ENCODE data around the gene SF3B4.
"Not testable (repeated sequence)": the region's sequence is repeated elsewhere in the genome, so short reads cannot be mapped to it uniquely, and the experiment has no call there.

The SF3B4 gene

GRCh38 chr1:149927563-149928400 is at the start of gene SF3B4:
Gene SF3B4, minus strand, starts transcription at chr1:149927803. Its CDS starts 44 bp downstream, at chr1:149927759.
- DNase-seq (ENCODE audit: low read depth): peak; percentile 95

GRCh38 chr1:149977345-149977744 is 49.7 kb upstream of the SF3B4 start:
- DNase-seq (ENCODE audit: low read depth): no peak

GRCh38 chr1:149972547-149972946 is 44.9 kb upstream of the SF3B4 start:
- no peak for DNase-seq (ENCODE audit: low read depth)

- no peak for DNase-seq (ENCODE audit: low read depth)
Observed at GRCh38 chr1:149967646-149968045, 40.0 kb upstream of the SF3B4 start.

GRCh38 chr1:149967041-149967440 is 39.4 kb upstream of the SF3B4 start:
- no peak for DNase-seq (ENCODE audit: low read depth)

- no peak for DNase-seq (ENCODE audit: low read depth)
Observed at GRCh38 chr1:149966405-149966804, 38.8 kb upstream of the SF3B4 start.

- DNase-seq (ENCODE audit: low read depth): no peak
Observed at GRCh38 chr1:149965440-149965839, 37.8 kb upstream of the SF3B4 start.

GRCh38 chr1:149963358-149963757 is 35.8 kb upstream of the SF3B4 start:
- no peak for DNase-seq (ENCODE audit: low read depth)

GRCh38 chr1:149962736-149963135 is 35.1 kb upstream of the SF3B4 start:
- DNase-seq (ENCODE audit: low read depth): no peak

GRCh38 chr1:149962039-149962647 is 34.5 kb upstream of the SF3B4 start:
- DNase-seq (ENCODE audit: low read depth): peak; percentile 7

GRCh38 chr1:149957548-149957947 is 29.9 kb upstream of the SF3B4 start:
- DNase-seq (ENCODE audit: low read depth): not testable (repeated sequence)

GRCh38 chr1:149949911-149950310 is 22.3 kb upstream of the SF3B4 start:
- DNase-seq (ENCODE audit: low read depth): no peak

- no peak for DNase-seq (ENCODE audit: low read depth)
Observed at GRCh38 chr1:149945206-149945605, 17.6 kb upstream of the SF3B4 start.

GRCh38 chr1:149942885-149943284 is 15.3 kb upstream of the SF3B4 start:
- no peak for DNase-seq (ENCODE audit: low read depth)

GRCh38 chr1:149942207-149942606 is 14.6 kb upstream of the SF3B4 start:
- DNase-seq (ENCODE audit: low read depth): no peak

- DNase-seq (ENCODE audit: low read depth): no peak
Observed at GRCh38 chr1:149940427-149940826, 12.8 kb upstream of the SF3B4 start.

GRCh38 chr1:149938668-149939003 is 11.0 kb upstream of the SF3B4 start:
- DNase-seq (ENCODE audit: low read depth): not testable (repeated sequence)

GRCh38 chr1:149937759-149938158 is 10.2 kb upstream of the SF3B4 start:
- no peak for DNase-seq (ENCODE audit: low read depth)

- no peak for DNase-seq (ENCODE audit: low read depth)
Observed at GRCh38 chr1:149936992-149937705, 9.5 kb upstream of the SF3B4 start.

GRCh38 chr1:149936170-149936991 is 8.8 kb upstream of the SF3B4 start, which contains the start of gene MTMR11:
Gene MTMR11, minus strand, starts transcription at chr1:149936879. Its CDS starts 232 bp downstream, at chr1:149936647.
- no peak for DNase-seq (ENCODE audit: low read depth)

- no peak for DNase-seq (ENCODE audit: low read depth)
Observed at GRCh38 chr1:149934356-149934755, 6.8 kb upstream of the SF3B4 start.

- DNase-seq (ENCODE audit: low read depth): no peak
Observed at GRCh38 chr1:149933208-149933607, 5.6 kb upstream of the SF3B4 start.

All from activated gamma-delta T cell treated with anti-CD3 and anti-CD28 coated beads, Interleukin-2, amount 50 U/mL, for 16 hours (primary cell).